ENCODE results near the gene CD2BP2.

The CD2BP2 gene

GRCh38 chr16:30370456-30371247 lies 15.5 kb upstream of the CD2BP2 start, which contains the start of gene TBC1D10B:
Gene TBC1D10B, minus strand, starts transcription at chr16:30370494. Its CDS starts 311 bp downstream, at chr16:30370183.
- peak within 1 kb of the TSS; percentile 54; the same call in 1 of the 2 replicates for H2AFZ ChIP-seq (ENCODE audit: low read length)

GRCh38 chr16:30369938-30370455 lies 14.9 kb upstream of the CD2BP2 start:
- Histone ChIP-seq H3K9me3 (replicated peaks; ENCODE audit: insufficient read depth, low read length) (no peaks in the 10 kb centered on the region), H3K79me2 (ENCODE audit: low read length) (peaks cover 49% of the 10 kb centered on the region), H3K4me1 (ENCODE audit: low read length) (peaks cover 18% of the 10 kb centered on the region), H4K20me1 (ENCODE audit: insufficient read depth, low read length) (peaks cover 13% of the 10 kb centered on the region), H3K9me2 (replicated peaks; ENCODE audit: insufficient read depth, low read length) (no peaks in the 10 kb centered on the region), H2AFZ (ENCODE audit: low read length) (no peak overlapping the region), H3K4me2 (ENCODE audit: low read depth, low read length) (peak overlapping the region; percentile 97; the same call in 1 of the 2 replicates), H3F3A (ENCODE audit: insufficient read depth, low read length) (peaks cover 14% of the 10 kb centered on the region), H3K9ac (ENCODE audit: low read length) (peak overlapping the region; percentile 81), H3K27me3 (replicated peaks; ENCODE audit: insufficient read depth, low read length) (no peaks in the 10 kb centered on the region), H3K27ac (ENCODE audit: low read length) (no peak overlapping the region), H3K36me3 (replicated peaks; ENCODE audit: insufficient read depth, low read length) (no peaks in the 10 kb centered on the region), H3K4me3 (ENCODE audit: low read length) (peak overlapping the region; percentile 96)
- TF ChIP-seq CTCF (IDR thresholded peaks at IDR 0.05; ENCODE audit: low read length) (no peak), EZH2phosphoT487 (IDR thresholded peaks at IDR 0.05; ENCODE audit: low read length) (no peak), EZH2 (optimal IDR thresholded peaks at IDR 0.05; ENCODE audit: low read depth, low read length) (no peak)
- no peak for DNase-seq

More at GRCh38 chr16:30370456-30371247, 15.5 kb upstream of the CD2BP2 start, which contains the start of gene TBC1D10B:
- H3K4me1 ChIP-seq (ENCODE audit: low read length): peaks cover 18% of the 10 kb centered on the region
- H3K9me3 ChIP-seq (replicated peaks; ENCODE audit: insufficient read depth, low read length): no peaks in the 10 kb centered on the region
- no peaks in the 10 kb centered on the region for H3K27me3 ChIP-seq (replicated peaks; ENCODE audit: insufficient read depth, low read length)
- peaks cover 42% of the 10 kb centered on the region for H3K79me2 ChIP-seq (ENCODE audit: low read length)
- TF ChIP-seq CTCF (IDR thresholded peaks at IDR 0.05; ENCODE audit: low read length) (0 out of 2 replicates have a peak, but pooled peaks have one; percentile 21), EZH2 (optimal IDR thresholded peaks at IDR 0.05; ENCODE audit: low read depth, low read length) (no peak)
- H3F3A ChIP-seq (ENCODE audit: insufficient read depth, low read length): peaks cover 14% of the 10 kb centered on the region
- H3K9ac ChIP-seq (ENCODE audit: low read length): peak within 1 kb of the TSS; percentile 81
- H3K36me3 ChIP-seq (replicated peaks; ENCODE audit: insufficient read depth, low read length): no peaks in the 10 kb centered on the region
- peak within 1 kb of the TSS; percentile 96 for H3K4me3 ChIP-seq (ENCODE audit: low read length)
- peak within 1 kb of the TSS; percentile 59; the same call in 1 of the 2 replicates for H3K27ac ChIP-seq (ENCODE audit: low read length)
- peak; percentile 99 for DNase-seq
- no peaks in the 10 kb centered on the region for H3K9me2 ChIP-seq (replicated peaks; ENCODE audit: insufficient read depth, low read length)
- peak within 1 kb of the TSS; percentile 97 for H3K4me2 ChIP-seq (ENCODE audit: low read depth, low read length)
- peaks cover 13% of the 10 kb centered on the region for H4K20me1 ChIP-seq (ENCODE audit: insufficient read depth, low read length)

GRCh38 chr16:30369091-30369937 lies 14.2 kb upstream of the CD2BP2 start:
- no peak overlapping the region for H2AFZ ChIP-seq (ENCODE audit: low read length)
- H4K20me1 ChIP-seq (ENCODE audit: insufficient read depth, low read length): peaks cover 13% of the 10 kb centered on the region
- peaks cover 14% of the 10 kb centered on the region for H3F3A ChIP-seq (ENCODE audit: insufficient read depth, low read length)
- H3K9me2 ChIP-seq (replicated peaks; ENCODE audit: insufficient read depth, low read length): no peaks in the 10 kb centered on the region
- H3K9me3 ChIP-seq (replicated peaks; ENCODE audit: insufficient read depth, low read length): no peaks in the 10 kb centered on the region
- TF ChIP-seq EZH2phosphoT487 (IDR thresholded peaks at IDR 0.05; ENCODE audit: low read length) (no peak), EZH2 (optimal IDR thresholded peaks at IDR 0.05; ENCODE audit: low read depth, low read length) (no peak), CTCF (IDR thresholded peaks at IDR 0.05; ENCODE audit: low read length) (no peak)
- peak; percentile 26 for DNase-seq
- peaks cover 56% of the 10 kb centered on the region for H3K79me2 ChIP-seq (ENCODE audit: low read length)
- no peak overlapping the region; the same call in 1 of the 2 replicates for H3K27ac ChIP-seq (ENCODE audit: low read length)
- no peaks in the 10 kb centered on the region for H3K27me3 ChIP-seq (replicated peaks; ENCODE audit: insufficient read depth, low read length)
- peak overlapping the region; percentile 96 for H3K4me3 ChIP-seq (ENCODE audit: low read length)
- peak overlapping the region; percentile 81 for H3K9ac ChIP-seq (ENCODE audit: low read length)
- H3K36me3 ChIP-seq (replicated peaks; ENCODE audit: insufficient read depth, low read length): no peaks in the 10 kb centered on the region
- peak overlapping the region; percentile 97 for H3K4me2 ChIP-seq (ENCODE audit: low read depth, low read length)
- H3K4me1 ChIP-seq (ENCODE audit: low read length): peaks cover 18% of the 10 kb centered on the region
